Osteoblast (primary cell): Measurements from ENCODE around the gene ATRIP. TPM values are rescaled to one million over a fixed set of nuclear protein-coding genes. Genes with fewer than 3 reads are reported as not detected.

Source experiments
- DNase-seq: peaks from one replicate; pipeline ENCODE4 v3.0.0; 2011; ENCODE audit warnings: low spot score, mixed read lengths; ENCODE audit not compliant: insufficient read length; ENCODE audit errors: missing footprints
- H2AFZ ChIP-seq: 2 replicates; pipeline ENCODE4 v1.6.0; 2011; ENCODE audit warnings: mild to moderate bottlenecking, low read length
- H3K27ac ChIP-seq: 2 replicates; pipeline ENCODE4 v1.5.1; 2011; ENCODE audit warnings: mild to moderate bottlenecking, low read depth, low read length, moderate library complexity
- H3K27me3 ChIP-seq: 2 replicates; pipeline ENCODE4 v1.6.0; 2012; ENCODE audit warnings: mild to moderate bottlenecking, control low read depth, inconsistent platforms, low read length, moderate library complexity; ENCODE audit not compliant: insufficient read depth
- H3K36me3 ChIP-seq: 2 replicates; pipeline ENCODE4 v1.5.1; 2011; ENCODE audit warnings: mild to moderate bottlenecking, low read length, control low read depth, moderate library complexity; ENCODE audit not compliant: insufficient read depth
- H3K4me1 ChIP-seq: 2 replicates; pipeline ENCODE4 v1.5.1; 2011; ENCODE audit warnings: mild to moderate bottlenecking, low read length, control low read depth, moderate library complexity; ENCODE audit not compliant: insufficient read depth
- H3K4me2 ChIP-seq: 2 replicates; pipeline ENCODE4 v1.6.0; 2011; ENCODE audit warnings: mild to moderate bottlenecking, low read length; ENCODE audit not compliant: insufficient read depth
- H3K4me3 ChIP-seq: fragments of 200-600 bp; sonication (generic); 3 replicates; pipeline ENCODE4 v1.5.1; 2012; ENCODE audit warnings: mild to moderate bottlenecking, low read length, inconsistent platforms; ENCODE audit not compliant: insufficient read depth
- H3K79me2 ChIP-seq: 2 replicates; pipeline ENCODE4 v1.6.0; 2012; ENCODE audit warnings: mild to moderate bottlenecking, low read length, control low read depth, inconsistent platforms; ENCODE audit not compliant: insufficient read depth
- H3K9me3 ChIP-seq: 2 replicates; pipeline ENCODE4 v1.5.1; 2011; ENCODE audit warnings: low read depth, low read length, control low read depth
- H4K20me1 ChIP-seq: 2 replicates; pipeline ENCODE4 v1.6.0; 2012; ENCODE audit warnings: mild to moderate bottlenecking, low read length, control low read depth; ENCODE audit not compliant: insufficient read depth
- CTCF ChIP-seq: IDR thresholded peaks from 2 replicates; pipeline ENCODE4 v1.5.1; 2011; ENCODE audit warnings: mild to moderate bottlenecking, low read depth, low read length, moderate library complexity; ENCODE audit errors: extremely low read depth
- total RNA-seq: library from RNA; depleted of rRNA; stranded (reverse); fragments of >200 nt; gene quantifications from 2 replicates; pipeline ENCODE4 v1.2.3, GENCODE V29; 2012

The ATRIP gene
- total RNA-seq, 1 donor = 5.1 TPM

GRCh38 chr3:48430708-48431101, 15.8 kb upstream of the ATRIP start:
- Histone ChIP-seq H3K4me1 (peaks cover 24% of the 10 kb centered on the region), H3K36me3 (peaks cover 21% of the 10 kb centered on the region), H3K4me3 (no peak overlapping the region), H3K4me2 (no peak overlapping the region), H2AFZ (no peak overlapping the region), H3K27me3 (peaks cover 12% of the 10 kb centered on the region), H3K9me3 (no peaks in the 10 kb centered on the region), H3K79me2 (peaks cover 3% of the 10 kb centered on the region), H4K20me1 (peaks cover 12% of the 10 kb centered on the region), H3K27ac (no peak overlapping the region)
- DNase-seq = peak; percentile 41
- TF ChIP-seq CTCF = no peak

GRCh38 chr3:48431224-48432029, 15.1 kb upstream of the ATRIP start:
- Histone ChIP-seq H2AFZ (no peak overlapping the region), H3K27ac (no peak overlapping the region), H3K36me3 (peaks cover 21% of the 10 kb centered on the region), H3K4me1 (peaks cover 24% of the 10 kb centered on the region), H3K4me2 (no peak overlapping the region), H3K27me3 (peaks cover 12% of the 10 kb centered on the region), H4K20me1 (peaks cover 9% of the 10 kb centered on the region), H3K4me3 (no peak overlapping the region), H3K79me2 (peaks cover 3% of the 10 kb centered on the region), H3K9me3 (no peaks in the 10 kb centered on the region)
- no peak for TF ChIP-seq CTCF
- peak; percentile 58 for DNase-seq

DNA sequence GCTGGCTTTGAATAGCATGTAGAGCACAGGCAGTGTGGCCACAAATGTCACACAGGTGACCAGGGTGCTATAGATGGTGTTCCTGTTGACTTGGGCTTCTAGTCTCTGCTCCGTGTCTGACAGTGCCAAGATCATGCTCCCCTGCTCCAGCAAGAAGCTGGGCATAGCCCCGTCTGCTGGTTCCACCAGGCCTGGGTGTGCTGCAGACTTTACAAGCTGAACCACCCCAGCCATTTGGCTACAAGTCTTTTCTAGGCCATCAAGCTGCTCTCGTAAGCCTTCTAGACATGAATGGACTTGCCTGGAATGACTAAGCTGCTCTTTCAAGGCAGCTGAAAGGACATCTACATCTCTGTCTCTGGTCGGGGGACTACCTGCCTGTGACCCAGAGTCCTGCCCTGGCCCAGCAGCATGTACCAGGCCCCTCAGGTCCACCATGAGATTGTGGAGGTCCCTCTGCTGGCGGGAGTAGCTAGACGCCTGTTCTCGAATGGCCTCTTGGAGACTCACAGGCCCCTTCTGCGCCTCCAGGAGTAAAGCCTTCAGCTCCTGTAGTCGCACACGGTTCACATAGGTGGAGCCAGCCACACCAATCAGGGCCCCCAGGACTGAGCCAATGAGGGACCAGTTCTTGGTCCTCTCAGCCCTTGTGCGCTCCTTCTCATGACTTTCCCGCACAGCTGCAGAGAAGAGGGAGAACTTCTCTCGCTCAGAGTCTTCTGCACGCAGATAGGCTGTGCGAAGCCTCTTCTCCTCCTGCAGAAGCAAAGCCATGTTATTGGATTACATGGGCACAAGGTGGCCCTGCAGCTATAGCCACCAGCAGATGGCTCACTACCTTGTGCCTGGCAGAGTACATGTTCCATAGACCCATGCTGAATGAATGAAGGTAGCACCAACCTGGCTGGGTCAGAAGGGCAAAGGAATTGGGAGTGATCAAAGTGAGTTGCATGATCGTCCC, 13.8 kb upstream of the ATRIP start:
- Histone ChIP-seq H3K9me3 (no peaks in the 10 kb centered on the region), H3K79me2 (peaks cover 3% of the 10 kb centered on the region), H3K4me2 (no peak overlapping the region), H4K20me1 (peaks cover 7% of the 10 kb centered on the region), H3K4me1 (peaks cover 17% of the 10 kb centered on the region), H2AFZ (no peak overlapping the region), H3K27ac (no peak overlapping the region), H3K36me3 (peaks cover 21% of the 10 kb centered on the region), H3K27me3 (peaks cover 7% of the 10 kb centered on the region), H3K4me3 (no peak overlapping the region)
- DNase-seq = peak; percentile 58
- TF ChIP-seq CTCF = no peak
